GDM1 (cell line): ENCODE data around the gene NUCKS1.
A peak's percentile ranks its signal among the peaks of the same experiment; 100 is the strongest.

Source experiments
- DNase-seq: peaks from one replicate; lab custom pipeline; 2025; lab: John Stamatoyannopoulos, UW

Gene NUCKS1

DNA sequence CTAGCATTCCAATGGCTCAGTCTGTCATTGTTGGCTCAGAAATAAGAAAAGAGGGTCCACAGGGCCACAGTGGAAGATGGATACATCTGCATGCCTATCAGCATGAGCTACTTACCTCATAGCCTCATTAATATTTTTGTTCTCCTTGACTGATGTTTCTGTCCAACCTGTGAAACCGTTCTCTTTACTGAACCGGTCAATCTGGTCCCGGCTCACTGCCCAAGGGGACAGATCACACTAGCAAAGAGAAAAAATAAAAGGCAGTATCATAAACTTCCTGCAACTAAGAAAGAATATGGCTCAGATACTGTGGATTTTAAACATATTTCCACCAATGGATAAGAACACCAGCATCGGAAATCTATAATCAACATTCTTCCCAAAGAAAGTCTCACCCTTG lies 20.6 kb upstream of the NUCKS1 start:
- DNase-seq = no peak

GRCh38 chr1:205769641-205770365 lies 19.8 kb upstream of the NUCKS1 start:
- DNase-seq = no peak

GRCh38 chr1:205767248-205767647 lies 17.3 kb upstream of the NUCKS1 start:
- DNase-seq = no peak

GRCh38 chr1:205766570-205766969 lies 16.6 kb upstream of the NUCKS1 start:
- no peak for DNase-seq

DNA sequence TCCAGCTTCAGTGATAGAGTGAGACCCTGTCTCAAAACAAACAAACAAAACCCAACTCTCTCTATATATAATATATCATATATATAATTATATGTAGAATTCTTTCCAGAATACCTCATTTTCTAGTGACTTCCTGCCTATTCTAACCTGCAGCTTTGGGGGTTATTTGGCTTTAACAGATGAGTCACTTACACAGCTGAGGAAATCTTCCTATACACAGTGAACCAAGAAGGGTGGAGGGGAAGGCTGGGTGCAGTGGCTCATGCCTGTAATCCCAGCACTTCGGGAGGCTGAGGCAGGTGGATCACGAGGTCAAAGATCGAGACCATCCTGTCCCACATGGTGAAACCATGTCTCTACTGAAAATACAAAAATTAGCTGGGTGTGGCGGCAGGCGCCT lies 16.1 kb upstream of the NUCKS1 start:
- DNase-seq = no peak

GRCh38 chr1:205764578-205764977 lies 14.6 kb upstream of the NUCKS1 start:
- no peak for DNase-seq

DNA sequence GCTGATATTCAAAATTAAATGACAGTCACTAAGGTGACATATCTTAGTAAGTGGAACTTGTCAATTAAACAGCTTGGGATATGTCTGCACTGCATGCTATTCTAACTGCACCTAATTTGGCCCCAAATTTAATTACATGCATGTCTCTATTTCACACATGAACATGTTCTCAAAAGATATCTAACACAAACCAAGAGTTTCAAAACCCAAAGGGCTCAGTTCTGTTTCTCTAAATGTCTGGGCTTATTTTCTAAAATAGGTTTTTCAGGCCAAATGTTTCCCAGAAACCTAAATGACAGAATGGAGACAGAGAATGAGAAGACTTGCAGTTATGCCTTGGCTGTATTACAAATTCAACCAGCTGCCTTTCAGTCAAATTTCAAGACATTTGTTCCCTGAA lies 14.0 kb upstream of the NUCKS1 start:
- no peak for DNase-seq

- DNase-seq = no peak
Measured at GRCh38 chr1:205760606-205761005, 10.6 kb upstream of the NUCKS1 start.

DNA sequence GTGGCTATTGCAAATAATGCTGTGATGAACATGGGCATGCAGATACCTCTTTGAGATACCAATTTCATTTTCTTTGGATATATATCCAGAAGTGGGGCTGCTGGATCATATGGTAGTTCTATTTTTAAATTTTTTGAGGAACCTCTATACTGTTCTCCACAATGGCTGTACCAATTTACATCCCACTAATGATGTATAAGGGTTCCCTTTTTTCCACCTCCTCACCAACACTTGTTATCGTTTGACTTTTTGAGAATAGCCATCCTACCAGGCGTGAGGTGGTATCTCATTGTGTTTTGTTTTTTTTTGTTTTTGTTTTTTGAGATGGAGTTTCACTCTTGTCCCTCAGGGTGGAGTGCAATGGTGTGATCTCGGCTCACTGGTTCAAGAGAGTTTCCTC lies 6.6 kb upstream of the NUCKS1 start:
- no peak for DNase-seq

DNA sequence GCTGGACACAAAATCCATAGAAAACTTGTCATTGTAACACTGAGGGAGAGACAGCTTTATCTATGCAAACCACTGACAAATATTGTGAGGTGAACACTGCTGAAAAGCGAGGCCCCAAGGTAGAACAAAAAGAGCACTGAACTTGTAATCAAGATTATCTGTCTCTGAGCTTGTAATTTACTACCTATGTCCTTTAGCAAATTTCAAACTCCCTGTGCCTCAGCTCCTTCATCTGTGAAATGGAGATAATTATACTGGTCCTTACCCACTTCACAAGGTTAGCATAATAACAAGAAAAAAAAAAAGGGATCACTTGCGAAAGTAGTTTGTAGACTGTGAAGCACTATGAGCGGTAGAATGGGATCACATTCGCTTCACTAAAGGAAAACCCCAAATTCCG lies 4.9 kb upstream of the NUCKS1 start:
- DNase-seq = no peak

- no peak for DNase-seq
Measured at GRCh38 chr1:205751036-205751651, 1.2 kb upstream of the NUCKS1 start.

GRCh38 chr1:205749234-205750137 lies 496 bp downstream of the NUCKS1 start:
- peak; percentile 94 for DNase-seq

DNA sequence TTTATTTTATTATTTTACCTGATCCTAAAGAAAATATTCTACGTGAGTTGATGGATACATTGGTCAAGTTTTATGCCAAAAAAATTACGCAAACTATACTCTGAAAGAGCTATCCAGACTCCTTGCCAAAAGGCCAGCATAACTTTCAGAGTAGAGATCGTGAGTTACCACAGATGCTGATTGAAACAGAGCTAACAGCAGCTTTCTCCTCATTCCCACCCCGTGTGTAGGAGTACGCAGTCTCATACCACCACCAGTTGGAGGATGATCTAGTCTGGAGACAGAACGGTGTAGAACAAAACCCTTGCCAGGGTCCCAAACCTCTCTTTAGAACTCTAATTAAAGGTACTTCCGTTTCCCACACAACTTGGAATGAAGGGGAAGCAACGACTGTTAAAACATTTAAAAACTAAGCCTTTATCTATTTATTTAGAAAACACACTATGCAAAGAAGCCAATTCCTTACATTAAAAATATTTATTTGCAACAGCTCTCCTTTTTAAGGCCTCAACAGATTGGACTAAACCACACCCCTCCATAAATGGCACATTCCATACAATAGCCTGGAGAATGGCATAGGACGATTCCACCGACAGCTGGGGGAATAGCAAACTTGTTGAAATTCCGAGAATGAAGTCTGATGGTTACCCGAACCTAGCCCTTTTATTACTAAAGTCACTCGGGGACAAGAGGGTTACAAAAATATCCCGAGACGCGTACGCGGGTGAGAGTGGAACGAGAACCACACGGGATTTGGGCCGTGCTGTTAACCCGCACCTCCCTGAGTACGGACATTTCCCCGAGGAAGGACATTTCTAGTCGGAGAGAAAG lies 1.4 kb downstream of the NUCKS1 start:
- peak; percentile 32 for DNase-seq

GRCh38 chr1:205746757-205747412 lies 3.1 kb downstream of the NUCKS1 start:
- no peak for DNase-seq

DNA sequence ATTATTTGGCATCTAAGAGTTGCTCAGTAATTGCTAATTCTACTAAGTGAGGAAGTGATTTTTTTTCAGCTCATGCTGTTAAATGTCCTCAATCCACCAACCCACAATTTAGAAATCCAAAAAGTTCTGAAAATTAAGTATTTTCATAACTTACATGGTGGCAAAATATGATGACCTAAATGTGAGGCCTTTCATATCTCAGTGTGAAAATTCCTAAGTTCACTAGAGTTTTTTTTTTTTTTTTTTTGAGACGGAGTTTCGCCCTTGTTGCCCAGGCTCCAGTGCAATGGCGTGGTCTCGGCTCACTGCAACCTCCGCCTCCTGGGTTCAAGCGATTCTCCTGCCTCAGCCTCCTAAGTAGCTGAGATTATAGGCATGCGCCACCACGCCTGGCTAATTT lies 5.6 kb downstream of the NUCKS1 start:
- DNase-seq = no peak

DNA sequence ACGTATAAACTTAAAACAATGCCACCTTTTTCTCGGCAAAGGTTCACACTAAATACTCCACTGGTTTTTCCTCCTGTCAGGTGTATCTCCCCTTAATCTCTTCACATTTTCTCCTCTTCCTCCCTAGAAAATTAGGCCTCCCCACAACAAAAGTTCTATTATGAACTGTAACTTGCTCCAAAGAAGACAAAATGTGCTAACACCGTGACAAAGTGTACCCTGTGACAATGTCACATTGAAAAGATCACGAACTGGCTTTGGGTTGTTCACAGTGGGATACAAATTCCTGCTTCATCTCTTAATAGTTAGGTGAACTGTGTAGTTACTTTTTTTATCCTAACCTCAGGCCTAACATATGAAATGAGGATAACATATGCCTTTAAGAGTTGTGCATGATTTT lies 6.0 kb downstream of the NUCKS1 start:
- DNase-seq = no peak

DNA sequence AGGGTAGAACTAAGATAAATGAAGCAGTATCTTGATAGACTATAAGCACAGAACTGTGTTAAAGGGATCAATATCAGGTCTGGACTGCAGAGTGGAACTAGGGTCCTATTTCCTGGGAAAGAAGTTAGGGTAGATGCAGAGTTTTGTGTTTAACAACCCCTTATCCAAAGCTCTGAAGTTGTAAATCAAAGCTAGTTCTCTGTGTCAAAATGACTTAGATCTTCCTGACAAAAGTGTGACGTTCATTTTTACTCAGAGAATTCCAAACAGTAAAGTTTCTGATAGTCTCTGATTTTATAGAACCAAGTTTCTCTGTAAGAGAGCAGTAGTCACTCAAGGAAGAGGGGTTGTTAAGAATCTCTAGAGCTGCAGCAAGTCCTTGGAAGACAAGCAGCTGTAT lies 8.3 kb downstream of the NUCKS1 start:
- DNase-seq = no peak

GRCh38 chr1:205739348-205740160 lies 10.4 kb downstream of the NUCKS1 start:
- DNase-seq = no peak

GRCh38 chr1:205735218-205735617 lies 14.8 kb downstream of the NUCKS1 start:
- DNase-seq = no peak

- no peak for DNase-seq
Measured at GRCh38 chr1:205733438-205734175, 16.4 kb downstream of the NUCKS1 start.
